ENCODE results near the gene BUD23.

BUD23 gene

DNA sequence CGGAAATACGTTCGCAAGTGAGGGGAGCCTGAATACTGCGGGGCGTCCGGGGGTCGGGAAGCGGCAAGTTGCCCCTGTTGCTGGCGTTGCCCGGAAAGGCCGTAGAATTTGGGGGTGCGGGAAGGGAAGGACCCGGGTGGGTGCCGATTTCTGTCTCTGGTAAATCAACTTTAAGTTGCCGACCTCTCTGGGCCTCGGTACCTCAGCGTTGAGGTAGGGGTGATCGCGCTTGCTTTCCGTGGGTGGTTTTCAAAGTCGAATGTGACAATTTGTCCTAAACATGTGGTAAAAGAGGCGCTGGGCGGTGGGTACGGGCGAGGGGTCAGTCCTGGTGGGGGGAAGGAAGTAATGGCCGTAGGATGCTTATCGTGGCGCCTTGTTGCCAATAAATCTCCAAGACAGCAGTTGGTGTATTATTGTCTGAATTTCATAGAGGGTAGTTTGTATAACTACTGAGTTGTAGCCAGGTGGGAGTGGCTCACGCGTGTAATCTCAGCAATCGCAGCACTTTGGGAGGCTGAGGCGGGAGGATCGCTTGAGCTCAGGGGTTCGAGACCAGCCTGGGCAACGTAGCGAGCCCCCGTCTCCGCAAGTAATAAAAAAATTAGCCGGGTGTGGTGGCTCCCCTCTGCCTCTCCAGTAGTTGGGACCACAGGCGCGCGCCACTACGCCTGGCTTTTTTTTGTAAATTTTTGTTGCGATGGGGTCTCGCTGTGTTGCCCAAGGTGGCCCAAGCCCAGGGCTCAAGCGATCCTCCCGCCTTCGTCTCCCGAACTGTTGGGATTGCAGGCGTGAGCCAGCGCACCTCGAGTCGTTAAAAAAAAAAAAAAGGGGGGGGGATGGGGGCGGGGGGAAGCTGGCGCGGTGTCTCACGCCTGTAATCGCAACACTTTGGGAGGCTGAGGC is 644 bp downstream of the BUD23 start:
- no peak for TF ChIP-seq Cebpa-rat (IDR thresholded peaks at IDR 0.05)
- H3K27me3 ChIP-seq: no peaks in the 10 kb centered on the region
- peak overlapping the region; percentile 85 to 96 (median 92) for H3K9ac ChIP-seq
- H3K4me1 ChIP-seq: peaks cover 29 to 57% (median 43%) of the 10 kb centered on the region in 10 experiments
- H3K4me3 ChIP-seq: peak overlapping the region; percentile 78 to 99 (median 92)
- no peaks in the 10 kb centered on the region for H3K9me3 ChIP-seq (replicated peaks in 1 of 11)
- H3K36me3 ChIP-seq: peaks cover 29 to 64% (median 44%) of the 10 kb centered on the region in 11 experiments
- H3K4me2 ChIP-seq: peak overlapping the region; percentile 78 to 99 (median 96)
- H4K20me1 ChIP-seq: peaks cover 0 to 83% (median 64%) of the 10 kb centered on the region in 11 experiments; a peak in 18 of 22 replicates
- H3K27ac ChIP-seq: peak overlapping the region; percentile 74 to 93 (median 87)

DNA sequence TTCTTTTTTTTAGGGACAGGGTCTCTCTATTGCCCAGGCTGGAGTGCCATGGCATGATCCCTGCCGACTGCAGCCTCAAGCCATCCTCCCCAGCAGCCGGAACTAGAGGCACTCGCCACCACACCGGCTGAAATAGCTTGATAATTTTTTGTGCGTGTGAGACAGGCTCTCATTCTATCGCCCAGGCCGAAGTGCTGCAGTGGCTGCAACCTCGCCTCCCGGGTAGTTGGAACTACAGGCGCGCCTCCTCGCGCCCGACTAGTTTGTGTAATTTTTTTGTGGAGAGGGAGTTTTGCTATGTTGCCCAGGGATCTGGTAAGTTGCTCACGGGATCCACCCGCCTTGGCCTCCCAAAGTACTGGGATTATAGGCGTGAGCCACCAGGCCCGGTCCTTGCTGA is 1.9 kb downstream of the BUD23 start:
- Histone ChIP-seq H3K36me3 (peaks cover 37 to 64% (median 49%) of the 10 kb centered on the region in 11 experiments), H3K27me3 (no peaks in the 10 kb centered on the region), H3K4me2 (peak overlapping the region in 8 of 11 experiments; percentile 78 to 99 (median 96); a peak in 13 of 22 replicates), H3K27ac (no peak overlapping the region), H3K4me3 (no peak overlapping the region), H3K9me3 (replicated peaks in 1 of 11) (no peaks in the 10 kb centered on the region), H3K9ac (no peak overlapping the region; a peak in 1 of 22 replicates), H4K20me1 (peaks cover 0 to 83% (median 66%) of the 10 kb centered on the region in 11 experiments; a peak in 17 of 22 replicates), H3K4me1 (peaks cover 38 to 62% (median 49%) of the 10 kb centered on the region in 10 experiments)
- no peak for TF ChIP-seq Cebpa-rat (IDR thresholded peaks at IDR 0.05)

DNA sequence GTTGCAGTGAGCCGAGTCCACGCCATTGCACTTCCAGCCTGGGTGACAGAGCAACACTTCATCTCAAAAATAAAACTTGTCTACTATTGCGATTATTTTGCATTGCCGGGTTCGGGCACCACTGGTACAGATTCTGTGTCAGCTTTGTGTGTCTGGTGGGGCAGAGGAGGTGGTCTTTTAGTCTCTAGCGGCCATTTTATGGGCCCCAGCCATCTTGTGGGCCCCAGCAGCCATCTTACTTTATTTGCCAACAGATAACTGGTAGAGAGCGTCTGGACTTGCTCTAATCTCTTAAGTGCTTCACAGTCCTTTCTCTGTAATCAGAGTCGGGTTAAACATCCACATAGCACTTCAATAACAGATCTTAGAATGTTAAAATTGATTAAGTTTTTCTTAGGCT is 4.9 kb downstream of the BUD23 start:
- Histone ChIP-seq H3K4me1 (peaks cover 18 to 67% (median 46%) of the 10 kb centered on the region in 10 experiments), H3K9me3 (replicated peaks in 1 of 11) (no peaks in the 10 kb centered on the region), H3K36me3 (peaks cover 62 to 84% (median 78%) of the 10 kb centered on the region in 11 experiments), H3K9ac (no peak overlapping the region), H4K20me1 (peaks cover 0 to 96% (median 82%) of the 10 kb centered on the region in 11 experiments; a peak in 20 of 22 replicates), H3K4me2 (no peak overlapping the region), H3K4me3 (no peak overlapping the region), H3K27me3 (no peaks in the 10 kb centered on the region), H3K27ac (no peak overlapping the region)
- no peak for TF ChIP-seq Cebpa-rat (IDR thresholded peaks at IDR 0.05)

DNA sequence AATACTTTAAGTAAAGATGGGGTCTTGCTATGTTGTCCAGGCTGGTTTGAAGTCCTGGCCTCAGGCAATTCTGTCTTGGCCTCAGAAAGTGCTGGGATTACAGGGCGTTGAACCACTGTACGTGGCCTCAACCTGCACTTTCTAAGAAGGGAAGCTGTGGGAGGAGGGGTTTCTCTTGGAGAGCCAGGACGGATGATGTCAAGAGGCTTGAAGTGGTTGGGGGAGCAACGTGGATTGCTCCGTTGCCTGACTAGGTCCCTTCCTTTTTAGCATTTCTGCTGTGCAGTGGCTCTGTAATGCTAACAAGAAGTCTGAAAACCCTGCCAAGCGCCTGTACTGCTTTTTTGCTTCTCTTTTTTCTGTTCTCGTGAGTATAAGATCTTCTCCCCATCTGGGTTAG is 7.2 kb downstream of the BUD23 start:
- peaks cover 0 to 100% (median 97%) of the 10 kb centered on the region in 11 experiments; a peak in 21 of 22 replicates for H4K20me1 ChIP-seq
- H3K4me3 ChIP-seq: no peak overlapping the region
- H3K36me3 ChIP-seq: peaks cover 86 to 100% (median 96%) of the 10 kb centered on the region in 11 experiments
- peaks cover 27 to 69% (median 54%) of the 10 kb centered on the region in 10 experiments for H3K4me1 ChIP-seq
- H3K4me2 ChIP-seq: peak overlapping the region in 1 of 11 experiments; percentile 39; a peak in 2 of 22 replicates
- no peaks in the 10 kb centered on the region for H3K9me3 ChIP-seq (replicated peaks in 1 of 11)
- no peak overlapping the region for H3K27ac ChIP-seq
- H3K9ac ChIP-seq: no peak overlapping the region
- no peaks in the 10 kb centered on the region for H3K27me3 ChIP-seq
- no peak for TF ChIP-seq Cebpa-rat (IDR thresholded peaks at IDR 0.05)

DNA sequence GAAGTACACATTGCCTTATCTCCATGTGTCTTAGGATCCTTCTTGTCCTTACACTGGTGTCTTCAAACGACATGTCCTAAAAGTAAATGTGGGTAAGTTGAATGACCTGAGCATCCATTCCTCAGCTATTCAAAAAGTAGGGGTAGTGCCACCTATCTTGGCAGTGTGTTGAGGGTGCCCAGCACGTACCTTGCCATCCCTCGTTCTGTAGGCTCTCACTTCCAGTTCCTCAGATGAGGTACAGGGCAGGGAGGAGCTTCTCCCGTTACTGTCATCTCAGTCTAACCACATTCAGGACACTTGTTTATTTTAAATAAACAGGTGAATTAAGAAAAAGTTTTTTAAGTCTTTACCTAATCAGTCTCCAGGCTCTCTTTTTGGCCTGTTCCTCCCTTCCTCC is 13.0 kb downstream of the BUD23 start:
- Histone ChIP-seq H4K20me1 (peaks cover 0 to 100% (median 99%) of the 10 kb centered on the region in 11 experiments; a peak in 21 of 22 replicates), H3K4me2 (no peak overlapping the region), H3K27ac (no peak overlapping the region), H3K27me3 (peaks cover 0 to 4% (median 0%) of the 10 kb centered on the region in 11 experiments; a peak in 2 of 22 replicates), H3K36me3 (peaks cover 80 to 89% (median 84%) of the 10 kb centered on the region in 11 experiments), H3K4me3 (no peak overlapping the region), H3K4me1 (peaks cover 35 to 59% (median 46%) of the 10 kb centered on the region in 10 experiments), H3K9ac (no peak overlapping the region), H3K9me3 (replicated peaks in 1 of 11) (no peaks in the 10 kb centered on the region)
- no peak for TF ChIP-seq Cebpa-rat (IDR thresholded peaks at IDR 0.05)

DNA sequence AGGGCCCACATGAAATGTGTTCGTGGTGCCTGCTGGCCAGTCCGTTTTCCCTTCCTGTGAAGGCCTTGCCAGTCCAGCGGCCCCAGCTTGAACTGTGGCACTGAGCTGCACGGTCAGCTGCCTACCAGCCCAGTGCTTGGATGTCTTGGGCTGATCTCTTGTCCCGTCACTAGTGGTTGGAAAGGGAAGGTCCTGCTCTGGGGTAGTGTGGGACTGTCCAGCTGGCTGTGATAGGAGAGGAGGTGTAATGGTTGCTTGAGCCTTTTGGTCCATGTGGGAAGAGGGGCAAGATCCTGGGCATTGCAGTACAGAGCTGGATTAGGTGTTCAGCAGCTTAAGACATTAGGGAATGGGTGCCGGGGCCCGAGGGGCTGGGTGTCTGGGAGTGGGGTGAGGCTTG is 15.0 kb downstream of the BUD23 start:
- H3K4me1 ChIP-seq: peaks cover 17 to 58% (median 54%) of the 10 kb centered on the region in 10 experiments

DNA sequence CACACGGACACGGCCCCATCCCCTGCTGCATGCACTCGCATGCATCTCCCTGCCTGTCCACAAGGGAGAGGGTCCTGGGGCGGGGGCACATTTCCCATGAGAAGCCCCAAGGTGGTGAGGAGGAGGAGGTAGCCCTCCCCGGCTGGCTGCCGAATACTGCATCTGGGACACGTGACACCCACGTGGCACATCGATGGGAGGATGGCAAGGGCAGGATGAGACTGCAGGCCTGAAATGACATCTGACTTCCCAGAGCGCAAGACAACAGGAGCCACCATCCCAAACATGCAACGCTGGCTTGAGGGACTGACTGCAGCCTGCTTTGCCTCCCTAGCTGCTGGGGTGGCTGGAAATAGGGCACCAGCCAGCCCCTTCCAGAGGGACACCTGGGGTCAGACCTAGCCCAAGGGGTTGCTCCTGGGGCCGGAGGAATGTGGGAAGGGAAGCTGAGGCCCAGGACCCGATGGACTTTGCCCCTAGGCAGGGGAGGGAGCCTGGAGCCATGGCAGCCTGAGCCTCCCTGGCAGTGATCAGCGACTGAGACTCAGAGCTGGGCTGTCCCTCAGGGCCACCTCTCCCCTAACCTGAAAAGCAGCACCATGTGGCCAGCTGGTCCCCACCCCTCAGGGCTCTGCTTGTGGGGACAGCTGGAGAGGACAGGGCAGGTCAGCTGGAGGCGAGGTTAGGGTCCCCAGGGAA is 16.1 kb downstream of the BUD23 start:
- Histone ChIP-seq H3K27ac (no peak overlapping the region), H3K36me3 (peaks cover 51 to 72% (median 53%) of the 10 kb centered on the region in 11 experiments), H3K4me1 (peaks cover 13 to 56% (median 51%) of the 10 kb centered on the region in 10 experiments), H4K20me1 (peaks cover 0 to 97% (median 92%) of the 10 kb centered on the region in 11 experiments; a peak in 20 of 22 replicates), H3K9me3 (replicated peaks in 1 of 11) (no peaks in the 10 kb centered on the region), H3K27me3 (peaks cover 0 to 31% (median 10%) of the 10 kb centered on the region in 11 experiments; a peak in 13 of 22 replicates), H3K4me2 (peak overlapping the region in 8 of 11 experiments; percentile 1 to 65 (median 52); a peak in 13 of 22 replicates), H3K9ac (peak overlapping the region in 2 of 11 experiments; percentile 21; a peak in 3 of 22 replicates), H3K4me3 (no peak overlapping the region)
- no peak for TF ChIP-seq Cebpa-rat (IDR thresholded peaks at IDR 0.05)

More for the DNA sequence above, 15.0 kb downstream of the BUD23 start:
- TF ChIP-seq Cebpa-rat (IDR thresholded peaks at IDR 0.05): no peak
- Histone ChIP-seq H3K9ac (peak overlapping the region in 1 of 11 experiments; percentile 12; a peak in 1 of 22 replicates), H3K27ac (no peak overlapping the region), H4K20me1 (peaks cover 0 to 100% (median 96%) of the 10 kb centered on the region in 11 experiments; a peak in 21 of 22 replicates), H3K9me3 (replicated peaks in 1 of 11) (no peaks in the 10 kb centered on the region), H3K4me2 (no peak overlapping the region), H3K4me3 (no peak overlapping the region), H3K27me3 (peaks cover 0 to 23% (median 10%) of the 10 kb centered on the region in 11 experiments; a peak in 13 of 22 replicates), H3K36me3 (peaks cover 60 to 81% (median 64%) of the 10 kb centered on the region in 11 experiments)

DNA sequence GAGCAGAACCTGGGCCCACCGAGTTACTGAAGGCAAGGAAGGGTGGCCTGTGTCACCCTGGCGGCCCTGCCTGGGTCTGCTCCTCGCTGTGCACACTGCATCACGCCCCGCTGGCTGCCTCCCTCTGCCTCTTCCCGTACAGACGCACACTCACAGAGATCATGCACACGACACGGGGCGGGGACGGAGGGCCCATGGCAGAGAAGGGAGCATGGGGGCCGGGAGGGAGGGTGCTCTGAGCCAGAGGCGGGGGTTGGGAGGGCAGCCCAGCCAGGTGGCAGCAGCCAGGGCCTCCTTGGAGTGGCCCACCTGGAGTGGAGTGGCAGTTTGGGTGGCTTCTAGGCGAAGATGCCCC is 16.6 kb downstream of the BUD23 start:
- no peak overlapping the region for H3K27ac ChIP-seq
- H3K9ac ChIP-seq: peak overlapping the region in 2 of 11 experiments; percentile 21; a peak in 3 of 22 replicates
- H3K36me3 ChIP-seq: peaks cover 45 to 67% (median 48%) of the 10 kb centered on the region in 11 experiments
- no peak overlapping the region for H3K4me3 ChIP-seq
- peak overlapping the region in 8 of 11 experiments; percentile 1 to 65 (median 52); a peak in 12 of 22 replicates for H3K4me2 ChIP-seq
- peaks cover 15 to 56% (median 51%) of the 10 kb centered on the region in 10 experiments for H3K4me1 ChIP-seq
- H4K20me1 ChIP-seq: peaks cover 0 to 97% (median 92%) of the 10 kb centered on the region in 11 experiments; a peak in 20 of 22 replicates
- no peak for TF ChIP-seq Cebpa-rat (IDR thresholded peaks at IDR 0.05)
- no peaks in the 10 kb centered on the region for H3K9me3 ChIP-seq (replicated peaks in 1 of 11)
- peaks cover 0 to 36% (median 10%) of the 10 kb centered on the region in 11 experiments; a peak in 13 of 22 replicates for H3K27me3 ChIP-seq
